Measurements from ENCODE around the gene AFAP1. TPM values are rescaled to one million over a fixed set of nuclear protein-coding genes. Genes with fewer than 3 reads are reported as not detected.

Gene AFAP1
- total RNA-seq, 4 donors from 2014 or later = 8.3 to 27.1 (median 11.1) TPM

DNA sequence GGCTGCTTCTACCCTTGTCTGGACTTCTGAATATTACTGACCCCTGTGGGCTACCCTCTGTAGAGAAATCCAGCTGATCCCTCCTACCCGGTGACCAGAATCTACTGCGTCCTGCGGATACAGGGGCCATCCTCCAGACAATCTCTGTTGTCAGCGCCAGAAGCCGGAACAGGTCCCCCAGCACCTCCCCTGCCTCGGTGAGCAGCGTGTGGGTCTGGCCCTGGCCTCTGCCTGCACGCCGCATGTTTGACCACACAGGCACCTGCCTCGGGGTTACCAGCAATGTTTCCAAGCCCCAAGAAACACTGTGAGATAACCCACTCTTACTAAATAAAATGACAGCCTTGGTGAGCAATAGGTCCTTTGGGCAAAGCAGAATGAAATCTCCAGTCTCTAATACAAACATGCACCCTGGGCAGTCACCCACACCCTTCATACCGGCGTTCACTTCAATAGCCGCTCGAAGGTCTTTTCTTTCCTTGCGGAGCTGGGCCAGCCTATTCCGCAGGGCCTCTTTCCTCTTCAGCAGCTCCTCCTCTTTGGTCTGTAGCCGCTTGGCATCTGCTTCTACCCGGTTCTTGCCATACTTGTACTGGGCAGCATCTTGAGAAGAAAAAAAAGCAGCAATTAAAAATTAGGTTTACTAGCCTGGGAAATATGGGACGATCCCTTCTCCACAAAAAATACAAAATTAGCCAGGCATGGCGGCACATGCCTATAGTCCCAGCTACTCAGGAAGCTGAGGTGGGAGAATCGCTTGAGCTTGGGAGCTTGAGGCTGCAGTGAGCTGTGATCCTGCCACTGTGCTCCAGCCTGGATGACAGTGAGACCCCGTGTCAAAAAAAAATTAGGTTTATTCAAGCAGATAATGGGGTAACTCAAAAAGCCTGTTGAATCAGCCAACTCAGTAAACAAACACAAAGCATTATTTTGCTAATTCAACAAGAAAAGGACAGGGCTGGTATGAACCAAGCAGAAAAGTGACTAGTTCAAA lies 165.1 kb downstream of the AFAP1 start:
- Histone ChIP-seq H3K27ac (no peak overlapping the region), H3K27me3 (no peaks in the 10 kb centered on the region), H3K36me3 (peaks cover 71% of the 10 kb centered on the region), H3K4me1 (peaks cover 6% of the 10 kb centered on the region), H3K4me3 (no peak overlapping the region), H3K9me3 (no peaks in the 10 kb centered on the region)
- TF ChIP-seq, protein P1, sequence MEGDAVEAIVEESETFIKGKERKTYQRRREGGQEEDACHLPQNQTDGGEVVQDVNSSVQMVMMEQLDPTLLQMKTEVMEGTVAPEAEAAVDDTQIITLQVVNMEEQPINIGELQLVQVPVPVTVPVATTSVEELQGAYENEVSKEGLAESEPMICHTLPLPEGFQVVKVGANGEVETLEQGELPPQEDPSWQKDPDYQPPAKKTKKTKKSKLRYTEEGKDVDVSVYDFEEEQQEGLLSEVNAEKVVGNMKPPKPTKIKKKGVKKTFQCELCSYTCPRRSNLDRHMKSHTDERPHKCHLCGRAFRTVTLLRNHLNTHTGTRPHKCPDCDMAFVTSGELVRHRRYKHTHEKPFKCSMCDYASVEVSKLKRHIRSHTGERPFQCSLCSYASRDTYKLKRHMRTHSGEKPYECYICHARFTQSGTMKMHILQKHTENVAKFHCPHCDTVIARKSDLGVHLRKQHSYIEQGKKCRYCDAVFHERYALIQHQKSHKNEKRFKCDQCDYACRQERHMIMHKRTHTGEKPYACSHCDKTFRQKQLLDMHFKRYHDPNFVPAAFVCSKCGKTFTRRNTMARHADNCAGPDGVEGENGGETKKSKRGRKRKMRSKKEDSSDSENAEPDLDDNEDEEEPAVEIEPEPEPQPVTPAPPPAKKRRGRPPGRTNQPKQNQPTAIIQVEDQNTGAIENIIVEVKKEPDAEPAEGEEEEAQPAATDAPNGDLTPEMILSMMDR (IDR thresholded peaks at IDR 0.05) = no peak
- TF ChIP-seq POLR2A (IDR thresholded peaks at IDR 0.05) (no peak), POLR2AphosphoS5 (IDR thresholded peaks at IDR 0.05) (no peak), EP300 (IDR thresholded peaks at IDR 0.05) (no peak)
- WGBS = 87% methylated on average over 12 of the region's 22 CpGs
- peak in 1 of 2 donors; percentile 18 for DNase-seq (ENCODE audit: low spot score in 2 of 2)

DNA sequence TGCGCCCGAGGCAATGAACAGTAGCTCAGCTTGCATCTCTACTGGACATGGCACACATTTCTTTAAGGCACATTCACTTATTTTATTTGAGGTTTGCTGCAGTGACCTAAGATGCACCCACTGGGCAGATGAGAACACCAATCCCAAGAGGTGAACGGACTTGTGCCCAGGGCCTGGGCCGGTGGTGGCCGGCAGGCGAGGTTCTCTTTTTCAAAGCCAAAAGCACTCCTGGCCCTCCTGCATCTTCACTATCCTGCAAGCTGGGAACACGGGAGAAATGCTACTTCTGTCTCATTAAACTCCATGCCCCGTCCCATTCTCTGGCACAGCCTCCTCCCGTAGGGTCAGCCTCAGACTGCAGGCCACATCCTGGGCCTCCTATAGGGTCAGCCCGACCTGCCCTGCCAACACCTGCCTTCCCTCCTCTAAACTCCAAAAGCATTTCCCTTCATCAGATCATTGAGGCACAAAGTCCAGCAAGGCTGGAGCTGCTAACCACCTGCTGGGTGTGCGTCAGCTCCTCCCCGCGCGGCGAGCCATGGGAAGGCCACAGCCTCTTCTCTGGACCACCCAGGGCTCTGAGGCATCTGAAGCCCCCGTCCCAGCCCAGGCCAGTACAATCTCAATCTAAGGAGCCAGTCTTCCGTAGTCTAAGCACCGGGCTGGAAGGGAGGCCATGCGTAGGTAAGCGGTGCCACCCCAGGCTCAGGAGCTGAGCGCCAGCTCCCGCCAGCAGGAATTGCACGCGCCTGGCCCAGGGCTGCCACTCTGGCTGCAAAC lies 166.1 kb downstream of the AFAP1 start:
- no peak overlapping the region for H3K27ac ChIP-seq
- H3K4me1 ChIP-seq = no peaks in the 10 kb centered on the region
- DNase-seq (ENCODE audit: low spot score in 2 of 2) = peak in 1 of 2 donors; percentile 40
- H3K9me3 ChIP-seq = no peaks in the 10 kb centered on the region
- 91% methylated on average over 24 of the region's 24 CpGs for WGBS
- H3K27me3 ChIP-seq = no peaks in the 10 kb centered on the region
- peaks cover 73% of the 10 kb centered on the region for H3K36me3 ChIP-seq
- no peak overlapping the region for H3K4me3 ChIP-seq
- TF ChIP-seq POLR2AphosphoS5 (IDR thresholded peaks at IDR 0.05) = no peak
- TF ChIP-seq, protein P1 (IDR thresholded peaks at IDR 0.05) = no peak
- no peak for TF ChIP-seq POLR2A (IDR thresholded peaks at IDR 0.05)
- TF ChIP-seq EP300 (IDR thresholded peaks at IDR 0.05) = no peak

DNA sequence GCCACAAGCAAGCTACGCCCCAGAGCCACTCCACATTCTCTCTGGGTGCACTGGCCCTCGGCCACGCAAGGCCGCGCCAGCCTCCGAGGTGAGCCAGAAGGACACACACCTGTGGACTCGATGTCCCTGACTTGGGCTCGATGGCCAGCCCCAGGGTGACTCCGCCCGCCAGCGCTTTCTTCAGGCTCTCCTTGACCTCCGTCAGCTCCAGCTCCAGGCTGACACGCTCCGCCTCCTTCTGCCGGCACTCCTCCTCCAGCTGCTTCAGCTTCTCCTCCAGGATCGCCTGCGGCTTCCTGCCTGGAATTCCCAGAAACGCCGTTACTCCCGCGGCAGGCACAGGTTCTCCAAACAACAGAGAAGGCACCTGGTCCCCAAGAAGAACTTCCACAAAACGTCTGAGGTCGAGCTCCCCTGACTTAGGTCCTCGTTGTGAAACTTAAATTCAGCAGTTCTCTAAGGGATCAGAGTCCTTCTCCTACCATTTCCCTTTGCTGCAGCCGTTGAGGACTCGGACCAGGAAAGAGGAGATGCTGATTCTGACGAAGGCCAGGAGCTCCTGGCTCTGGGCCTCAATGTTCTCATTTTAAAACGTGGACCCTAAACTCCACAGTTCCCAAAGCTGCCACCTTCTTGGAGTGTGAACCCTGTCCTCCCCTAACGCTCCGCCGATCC lies 166.8 kb downstream of the AFAP1 start:
- H3K4me1 ChIP-seq = no peaks in the 10 kb centered on the region
- H3K4me3 ChIP-seq = no peak overlapping the region
- DNase-seq (ENCODE audit: low spot score in 2 of 2) = peak in 1 of 2 donors; percentile 63
- H3K9me3 ChIP-seq = no peaks in the 10 kb centered on the region
- TF ChIP-seq, protein P1 (IDR thresholded peaks at IDR 0.05) = no peak
- TF ChIP-seq EP300 (IDR thresholded peaks at IDR 0.05) (no peak), POLR2AphosphoS5 (IDR thresholded peaks at IDR 0.05) (no peak), POLR2A (IDR thresholded peaks at IDR 0.05) (no peak)
- peaks cover 73% of the 10 kb centered on the region for H3K36me3 ChIP-seq
- H3K27me3 ChIP-seq = no peaks in the 10 kb centered on the region
- 74% methylated on average over 28 of the region's 31 CpGs for WGBS
- H3K27ac ChIP-seq = no peak overlapping the region

DNA sequence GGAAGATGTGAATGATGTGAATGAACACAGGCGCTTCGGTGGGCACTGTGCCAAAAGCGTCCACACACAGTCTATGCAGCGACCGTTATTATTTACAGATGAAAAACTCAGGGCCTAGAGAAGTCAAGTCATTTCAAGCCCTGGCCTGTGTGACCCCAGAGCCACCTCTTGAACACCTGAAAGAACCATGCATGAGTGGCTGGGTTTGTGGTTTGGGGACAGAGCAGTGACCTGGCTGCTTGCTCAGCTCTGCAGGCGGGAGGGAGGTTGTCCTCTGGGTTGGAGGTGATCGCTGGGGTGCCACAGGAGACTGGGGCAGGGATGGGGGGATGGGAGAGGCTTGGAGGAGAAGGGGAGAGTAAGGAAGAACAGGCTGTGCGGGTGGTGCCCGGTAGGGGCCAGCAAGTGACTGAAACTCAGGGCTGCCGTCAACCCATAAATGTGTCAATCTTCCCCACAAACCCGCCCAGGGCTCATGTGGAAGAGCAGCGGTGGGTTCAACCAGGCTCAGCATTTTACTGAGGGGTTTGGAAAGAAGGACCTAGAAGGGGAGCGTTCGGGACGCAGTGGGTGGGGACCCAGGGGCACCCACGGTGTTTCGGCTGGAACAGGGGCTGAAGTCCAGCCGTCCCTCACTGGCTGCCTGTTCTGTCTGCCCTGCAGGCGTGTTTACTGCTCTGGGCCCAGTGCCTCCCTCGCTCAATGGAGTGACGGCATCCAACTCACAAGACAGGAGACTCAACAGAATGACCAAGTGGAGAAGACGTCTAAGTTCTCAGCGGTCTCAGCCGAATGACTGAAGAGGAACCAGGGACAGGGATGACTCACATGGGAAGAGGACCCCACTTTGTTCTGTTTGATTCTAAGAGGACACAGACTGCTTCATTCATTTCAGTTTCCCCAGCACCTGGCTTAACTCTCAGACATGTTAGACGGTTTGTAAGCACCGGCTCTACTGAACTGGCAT lies 167.8 kb downstream of the AFAP1 start:
- Histone ChIP-seq H3K27me3 (no peaks in the 10 kb centered on the region), H3K9me3 (no peaks in the 10 kb centered on the region), H3K27ac (no peak overlapping the region), H3K4me3 (no peak overlapping the region), H3K4me1 (no peaks in the 10 kb centered on the region), H3K36me3 (peaks cover 72% of the 10 kb centered on the region)
- peak in 1 of 2 donors; percentile 48 for DNase-seq (ENCODE audit: low spot score in 2 of 2)
- TF ChIP-seq EP300 (IDR thresholded peaks at IDR 0.05) = no peak
- TF ChIP-seq, protein P1 (IDR thresholded peaks at IDR 0.05) = no peak
- TF ChIP-seq POLR2A (IDR thresholded peaks at IDR 0.05) = no peak
- no peak for TF ChIP-seq POLR2AphosphoS5 (IDR thresholded peaks at IDR 0.05)
- WGBS = 84% methylated on average over 26 of the region's 26 CpGs
